ENCODE data around the gene CCDC92B. TPM values are rescaled to one million over a fixed set of nuclear protein-coding genes. Genes with fewer than 3 reads are reported as not detected.
"Not testable (repeated sequence)": the region's sequence is repeated elsewhere in the genome, so short reads cannot be mapped to it uniquely, and the experiment has no call there.

Gene CCDC92B
- total RNA-seq, 1 donor from 2014 or later, result not detected

DNA sequence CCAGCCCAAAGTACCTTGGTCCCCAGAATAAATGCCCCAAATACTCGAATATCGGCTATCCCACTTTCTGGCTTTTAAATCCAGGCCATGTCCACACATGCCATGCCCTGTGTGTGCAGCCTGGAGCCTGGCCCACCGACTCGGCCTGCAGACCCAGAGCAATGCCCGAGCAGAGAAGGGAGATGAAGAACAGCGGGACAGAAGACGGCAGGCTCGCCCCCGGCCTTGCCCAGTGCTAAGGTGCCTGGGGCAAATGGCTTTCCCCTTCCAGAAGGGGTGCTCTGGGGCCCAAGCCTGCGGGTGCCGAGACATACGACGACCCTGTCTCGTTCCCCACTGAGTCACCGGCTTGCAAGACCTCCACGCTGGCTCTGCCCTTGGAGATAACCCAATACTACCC, 45.8 kb downstream of the CCDC92B start:
- no peak for DNase-seq (ENCODE audit: low read depth, low spot score)

DNA sequence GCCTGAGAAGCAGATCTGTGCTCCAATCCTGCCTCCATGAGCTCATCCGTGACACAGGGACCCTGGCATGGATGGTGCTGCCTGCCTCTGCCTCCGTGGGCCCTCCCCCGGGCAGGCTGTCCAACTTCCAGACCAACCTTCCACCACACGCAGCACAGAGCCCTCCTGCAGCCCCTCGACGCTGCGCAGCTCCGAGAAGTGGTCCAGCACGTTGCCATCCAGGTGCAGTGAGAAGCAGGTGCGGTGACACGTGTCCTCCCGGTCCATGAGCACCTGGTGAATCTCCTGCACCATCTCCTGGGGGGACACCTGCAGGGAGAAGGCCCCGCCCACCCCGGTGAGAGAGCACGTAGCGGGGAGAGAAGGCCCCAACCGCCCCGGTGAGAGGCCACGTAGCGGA, 46.3 kb downstream of the CCDC92B start:
- no peak for DNase-seq (ENCODE audit: low read depth, low spot score)

DNA sequence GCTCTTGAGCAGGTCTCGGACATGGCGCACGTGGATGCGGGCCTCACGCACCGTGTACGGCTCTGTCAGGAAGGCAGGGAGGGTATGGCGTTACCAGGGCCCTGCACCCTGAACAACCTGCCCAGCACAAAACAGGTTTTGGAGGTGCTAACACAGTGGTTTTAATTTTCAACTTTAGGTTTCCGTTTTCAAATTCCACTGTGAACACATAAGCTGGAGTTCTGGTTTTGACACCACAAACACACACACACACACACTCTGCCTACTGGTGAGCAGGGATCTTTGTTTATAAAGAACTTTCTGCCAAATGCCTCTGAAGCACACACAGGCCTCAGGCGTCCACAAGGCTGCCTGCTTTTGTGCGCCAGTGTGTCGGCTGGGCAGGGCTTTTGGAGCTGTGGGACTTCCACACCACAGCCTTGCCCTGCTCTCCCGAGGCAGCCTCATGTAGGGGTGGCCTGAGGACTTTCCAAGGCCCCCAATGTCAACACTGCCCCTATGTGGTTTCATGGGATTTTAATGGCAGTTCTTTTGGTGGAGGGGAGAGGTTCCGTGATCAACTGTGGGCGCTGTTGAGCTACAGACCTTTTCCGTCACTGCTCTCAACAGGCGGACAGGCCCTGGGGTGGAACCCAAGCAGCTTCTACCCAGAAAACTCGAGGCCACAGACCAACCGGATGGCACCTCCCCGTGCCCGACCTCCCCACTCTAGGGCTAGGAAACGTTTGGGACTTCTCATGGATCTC, 47.3 kb downstream of the CCDC92B start:
- no peak for DNase-seq (ENCODE audit: low read depth, low spot score)

- DNase-seq (ENCODE audit: low read depth, low spot score), result no peak
Measured at GRCh38 chr17:2701161-2701995, 48.1 kb downstream of the CCDC92B start.

- DNase-seq (ENCODE audit: low read depth, low spot score), result no peak
Measured at GRCh38 chr17:2700491-2701141, 48.8 kb downstream of the CCDC92B start.

- DNase-seq (ENCODE audit: low read depth, low spot score), result no peak
Measured at GRCh38 chr17:2700030-2700490, 49.4 kb downstream of the CCDC92B start.

DNA sequence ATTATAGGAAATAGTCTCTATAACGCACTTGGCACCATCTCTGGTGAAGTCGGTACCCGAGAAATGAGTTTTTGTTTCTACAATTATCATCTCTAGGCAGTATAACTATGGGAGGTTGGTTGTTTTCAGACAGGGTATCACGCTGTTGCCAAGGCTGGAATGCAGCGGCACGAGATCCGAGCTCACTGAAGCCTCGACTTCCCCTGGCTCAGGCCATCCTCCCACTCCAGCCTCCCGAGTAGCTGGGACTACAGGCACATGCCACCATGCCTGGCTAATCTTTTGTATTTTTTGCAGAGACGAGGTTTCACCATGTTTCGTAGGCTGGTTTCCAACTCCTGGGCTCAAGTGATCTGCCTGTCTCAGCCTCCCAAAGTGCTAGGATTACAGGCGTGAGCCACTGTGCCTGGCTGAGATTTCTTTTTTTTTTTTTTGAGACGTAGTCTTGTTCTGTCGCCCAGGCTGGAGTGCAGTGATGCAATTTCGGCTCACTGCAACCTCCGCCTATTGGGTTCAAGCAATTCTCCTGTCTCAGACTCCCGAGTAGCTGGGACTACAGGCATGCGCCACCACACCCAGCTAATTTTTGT, 50.1 kb downstream of the CCDC92B start:
- not testable (repeated sequence) for DNase-seq (ENCODE audit: low read depth, low spot score)

GRCh38 chr17:2697611-2698162, 51.8 kb downstream of the CCDC92B start:
- DNase-seq (ENCODE audit: low read depth, low spot score), result no peak

DNA sequence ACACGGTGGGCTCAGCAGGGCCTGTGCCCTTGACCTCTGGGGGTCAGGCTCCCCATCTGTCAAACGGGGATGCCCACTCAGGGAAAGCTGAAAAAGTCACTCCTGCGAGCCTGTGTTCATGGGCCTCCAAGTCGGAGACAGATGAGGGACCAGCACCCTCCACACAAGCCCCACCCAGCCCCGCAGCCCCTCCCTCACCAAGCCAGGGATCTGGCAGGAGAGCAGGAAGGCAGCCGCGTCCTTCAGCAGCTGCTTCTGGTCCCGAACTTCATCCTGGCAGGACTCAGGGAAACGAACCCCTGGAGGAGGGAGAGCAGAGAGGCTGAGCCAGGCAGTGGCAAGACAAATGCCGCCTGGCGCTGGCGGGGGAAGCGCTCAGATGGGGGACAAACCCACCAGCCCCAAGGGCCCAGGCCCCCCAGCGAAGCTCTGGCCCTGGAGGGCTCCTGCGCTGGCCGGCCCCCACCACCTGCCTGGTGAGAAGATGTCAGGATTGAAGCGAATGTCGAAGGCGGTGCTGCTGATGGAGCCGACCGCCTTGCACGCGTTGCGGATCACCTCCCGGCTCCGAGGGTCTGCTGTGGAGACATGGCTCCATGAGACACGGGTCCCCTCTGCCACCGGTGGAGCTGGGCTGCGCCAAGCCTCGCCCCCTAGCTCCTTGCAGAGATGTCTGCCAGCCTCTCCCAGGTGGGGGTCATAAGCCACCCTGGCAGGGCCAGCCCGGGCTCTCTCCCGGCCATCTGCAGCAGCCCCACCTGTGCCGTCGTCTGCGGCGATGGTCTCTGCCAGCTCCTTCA, 53.3 kb downstream of the CCDC92B start:
- no peak for DNase-seq (ENCODE audit: low read depth, low spot score)

GRCh38 chr17:2695243-2695960, 54.0 kb downstream of the CCDC92B start:
- DNase-seq (ENCODE audit: low read depth, low spot score), result no peak

- DNase-seq (ENCODE audit: low read depth, low spot score), result no peak
Measured at GRCh38 chr17:2694381-2695242, 54.8 kb downstream of the CCDC92B start.

- no peak for DNase-seq (ENCODE audit: low read depth, low spot score)
Measured at GRCh38 chr17:2693561-2694380, 55.7 kb downstream of the CCDC92B start.

GRCh38 chr17:2692781-2693135, 56.7 kb downstream of the CCDC92B start:
- no peak for DNase-seq (ENCODE audit: low read depth, low spot score)

- no peak for DNase-seq (ENCODE audit: low read depth, low spot score)
Measured at GRCh38 chr17:2691965-2692780, 57.3 kb downstream of the CCDC92B start.

DNA sequence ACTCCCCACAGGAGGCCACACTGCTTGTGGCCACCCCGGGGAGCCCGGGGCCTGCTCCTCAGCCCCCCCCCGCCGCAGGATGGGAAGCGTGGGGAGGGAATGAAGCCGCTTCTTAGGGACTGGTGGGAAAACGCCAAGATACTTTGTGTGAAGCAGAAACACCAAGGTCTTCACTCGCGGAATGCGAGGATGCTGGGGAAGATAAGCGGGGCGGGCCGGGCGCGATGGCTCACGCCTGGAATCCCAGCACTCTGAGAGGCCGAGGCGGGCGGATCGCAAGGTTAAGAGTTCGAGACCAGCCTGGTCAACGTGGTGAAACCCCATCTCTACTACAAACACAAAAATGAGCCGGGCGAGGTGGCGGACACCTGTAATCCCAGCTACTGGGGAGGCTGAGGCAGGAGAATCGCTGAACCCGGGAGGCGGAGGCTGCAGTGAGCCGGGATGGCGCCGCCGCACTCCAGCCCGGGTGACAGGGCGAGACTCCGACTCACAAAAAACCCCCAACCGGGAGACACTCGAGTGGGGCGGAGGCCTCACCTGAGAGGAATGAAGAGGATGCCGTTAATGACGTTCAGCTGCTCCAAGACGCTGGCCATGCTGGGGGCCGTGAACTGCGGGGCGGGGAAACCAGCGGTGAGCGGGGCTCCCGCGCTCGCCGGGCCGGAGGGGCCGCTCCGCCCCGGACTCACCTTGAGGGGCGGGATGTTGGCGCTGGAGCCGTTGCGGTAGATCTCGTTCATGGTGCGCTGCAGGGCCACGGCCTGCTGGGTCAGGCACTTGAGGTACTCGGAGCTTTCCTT, 58.2 kb downstream of the CCDC92B start:
- DNase-seq (ENCODE audit: low read depth, low spot score), result no peak

All from pulmonary artery endothelial cell (primary cell).